Measurements from ENCODE around the gene GFRA4.

GFRA4 gene

DNA sequence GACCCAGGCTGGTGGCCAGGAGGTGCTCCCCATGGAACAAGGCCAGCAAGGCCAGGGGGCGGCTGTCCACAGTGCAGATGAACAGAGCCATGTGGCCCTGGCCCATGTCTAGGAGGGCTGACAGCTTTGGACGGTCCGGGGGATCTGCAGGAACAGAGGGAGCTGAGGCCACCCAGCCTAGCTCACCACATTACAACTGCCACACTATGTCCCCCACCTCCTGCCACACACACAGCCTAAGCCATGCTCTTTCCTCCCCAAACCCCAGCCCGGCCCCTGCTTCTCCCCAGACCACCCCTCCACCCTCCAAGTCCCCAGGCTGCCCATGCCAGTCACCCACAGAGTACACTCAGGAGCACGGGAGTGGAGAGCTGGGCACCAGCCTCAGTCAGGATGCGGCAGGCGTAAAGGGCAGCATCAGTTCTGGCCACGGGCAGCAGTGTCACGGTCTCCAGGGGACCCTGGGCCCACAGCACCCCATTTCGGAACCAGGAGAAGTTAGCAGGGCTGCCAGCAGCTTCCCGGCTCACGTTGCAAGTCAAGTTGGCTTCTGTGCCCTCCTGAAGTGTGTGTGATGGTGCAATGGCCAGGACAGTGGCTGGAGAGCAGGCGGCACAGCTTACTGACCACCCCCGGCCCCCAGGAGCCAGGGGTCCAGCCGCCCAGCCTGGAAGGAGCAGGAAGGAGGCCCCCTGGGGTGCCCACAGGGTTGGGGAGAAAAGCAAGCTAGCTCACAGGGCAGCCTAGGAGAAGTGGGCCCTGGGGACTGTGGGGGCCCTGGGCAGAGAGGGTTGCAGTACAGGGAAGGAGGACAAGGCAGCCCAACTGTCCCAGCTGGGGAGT, 33.8 kb upstream of the GFRA4 start:
- no peaks in the 10 kb centered on the region for H3K9me3 Mint-ChIP-seq
- H3K4me1 Mint-ChIP-seq: no peaks in the 10 kb centered on the region
- TF ChIP-seq, protein P1, sequence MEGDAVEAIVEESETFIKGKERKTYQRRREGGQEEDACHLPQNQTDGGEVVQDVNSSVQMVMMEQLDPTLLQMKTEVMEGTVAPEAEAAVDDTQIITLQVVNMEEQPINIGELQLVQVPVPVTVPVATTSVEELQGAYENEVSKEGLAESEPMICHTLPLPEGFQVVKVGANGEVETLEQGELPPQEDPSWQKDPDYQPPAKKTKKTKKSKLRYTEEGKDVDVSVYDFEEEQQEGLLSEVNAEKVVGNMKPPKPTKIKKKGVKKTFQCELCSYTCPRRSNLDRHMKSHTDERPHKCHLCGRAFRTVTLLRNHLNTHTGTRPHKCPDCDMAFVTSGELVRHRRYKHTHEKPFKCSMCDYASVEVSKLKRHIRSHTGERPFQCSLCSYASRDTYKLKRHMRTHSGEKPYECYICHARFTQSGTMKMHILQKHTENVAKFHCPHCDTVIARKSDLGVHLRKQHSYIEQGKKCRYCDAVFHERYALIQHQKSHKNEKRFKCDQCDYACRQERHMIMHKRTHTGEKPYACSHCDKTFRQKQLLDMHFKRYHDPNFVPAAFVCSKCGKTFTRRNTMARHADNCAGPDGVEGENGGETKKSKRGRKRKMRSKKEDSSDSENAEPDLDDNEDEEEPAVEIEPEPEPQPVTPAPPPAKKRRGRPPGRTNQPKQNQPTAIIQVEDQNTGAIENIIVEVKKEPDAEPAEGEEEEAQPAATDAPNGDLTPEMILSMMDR (IDR thresholded peaks at IDR 0.05): no peak
- DNase-seq: no peak
- no peaks in the 10 kb centered on the region for H3K36me3 Mint-ChIP-seq (ENCODE audit: low read depth)
- H3K27ac Mint-ChIP-seq: no peak overlapping the region
- H3K27me3 Mint-ChIP-seq (ENCODE audit: low read depth, poor library complexity): peaks cover 2% of the 10 kb centered on the region
- no peak overlapping the region for H3K4me3 Mint-ChIP-seq

DNA sequence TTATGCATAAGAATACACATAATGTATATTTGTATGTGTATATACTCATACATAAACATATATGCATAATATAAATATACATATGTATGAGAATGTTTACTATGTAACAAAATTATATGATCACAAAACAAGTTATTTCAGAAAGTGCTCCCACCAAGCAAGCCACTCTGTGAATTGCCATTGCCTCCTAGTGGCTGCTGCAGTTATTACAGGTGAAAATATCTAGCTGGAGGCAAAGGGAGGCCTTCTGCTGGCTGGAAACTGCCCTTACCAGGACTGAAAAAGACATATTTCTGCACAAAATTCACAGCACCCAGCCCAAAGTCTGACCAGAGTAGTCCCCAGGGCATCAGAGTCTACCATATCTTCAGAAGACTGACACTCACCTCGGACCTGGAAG, 33.0 kb upstream of the GFRA4 start:
- Mint-ChIP-seq H3K9me3 (no peaks in the 10 kb centered on the region), H3K27ac (no peak overlapping the region), H3K4me3 (no peak overlapping the region), H3K4me1 (no peaks in the 10 kb centered on the region), H3K36me3 (ENCODE audit: low read depth) (no peaks in the 10 kb centered on the region), H3K27me3 (ENCODE audit: low read depth, poor library complexity) (no peaks in the 10 kb centered on the region)
- DNase-seq: no peak
- TF ChIP-seq, protein P1 (IDR thresholded peaks at IDR 0.05): no peak

DNA sequence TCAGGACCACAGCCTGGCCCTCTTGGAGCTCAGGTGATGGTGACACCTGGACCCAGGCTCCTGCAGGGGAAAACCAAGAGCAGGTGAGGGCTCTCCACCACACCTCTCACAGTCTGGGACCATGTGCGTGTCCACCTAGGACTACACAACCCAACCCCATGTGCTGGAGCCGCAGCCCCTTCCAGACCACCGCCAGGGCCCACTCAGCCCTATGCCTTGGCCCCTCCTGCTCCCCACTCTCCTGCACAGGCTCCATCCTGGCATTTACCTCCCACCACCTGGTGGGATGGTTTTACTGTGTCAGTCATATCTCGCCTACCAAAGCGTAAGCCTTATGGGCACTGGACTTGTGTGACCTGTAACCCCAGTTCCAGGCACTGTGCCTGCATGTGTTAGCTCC, 31.7 kb upstream of the GFRA4 start:
- no peak overlapping the region for H3K4me3 Mint-ChIP-seq
- H3K9me3 Mint-ChIP-seq: no peaks in the 10 kb centered on the region
- TF ChIP-seq, protein P1 (IDR thresholded peaks at IDR 0.05): no peak
- no peak for DNase-seq
- no peaks in the 10 kb centered on the region for H3K36me3 Mint-ChIP-seq (ENCODE audit: low read depth)
- peaks cover 3% of the 10 kb centered on the region for H3K27me3 Mint-ChIP-seq (ENCODE audit: low read depth, poor library complexity)
- H3K27ac Mint-ChIP-seq: no peak overlapping the region
- H3K4me1 Mint-ChIP-seq: no peaks in the 10 kb centered on the region

DNA sequence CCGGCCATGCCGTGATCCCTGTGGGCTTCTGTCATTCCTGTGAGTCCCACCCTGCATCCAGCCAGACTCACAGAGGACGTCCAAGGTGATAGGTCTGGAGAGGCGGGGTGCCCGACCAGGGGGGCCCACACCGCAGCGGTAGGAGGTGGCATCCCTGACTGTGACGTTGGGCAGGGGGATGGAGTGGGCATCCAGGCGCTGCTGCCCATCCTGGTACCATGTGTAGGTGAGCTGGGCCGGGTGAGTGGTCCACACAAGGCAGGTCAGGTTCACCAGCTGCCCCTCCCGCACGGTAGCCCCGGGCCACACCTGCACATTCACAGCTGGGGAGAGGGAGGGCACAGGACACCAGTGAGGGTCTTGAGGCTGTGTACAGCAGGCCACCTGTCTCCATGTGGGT, 30.2 kb upstream of the GFRA4 start:
- Mint-ChIP-seq H3K4me1 (no peaks in the 10 kb centered on the region), H3K36me3 (ENCODE audit: low read depth) (no peaks in the 10 kb centered on the region), H3K4me3 (no peak overlapping the region), H3K27ac (no peak overlapping the region), H3K9me3 (no peaks in the 10 kb centered on the region), H3K27me3 (ENCODE audit: low read depth, poor library complexity) (peaks cover 3% of the 10 kb centered on the region)
- DNase-seq: no peak
- TF ChIP-seq, protein P1 (IDR thresholded peaks at IDR 0.05): no peak

DNA sequence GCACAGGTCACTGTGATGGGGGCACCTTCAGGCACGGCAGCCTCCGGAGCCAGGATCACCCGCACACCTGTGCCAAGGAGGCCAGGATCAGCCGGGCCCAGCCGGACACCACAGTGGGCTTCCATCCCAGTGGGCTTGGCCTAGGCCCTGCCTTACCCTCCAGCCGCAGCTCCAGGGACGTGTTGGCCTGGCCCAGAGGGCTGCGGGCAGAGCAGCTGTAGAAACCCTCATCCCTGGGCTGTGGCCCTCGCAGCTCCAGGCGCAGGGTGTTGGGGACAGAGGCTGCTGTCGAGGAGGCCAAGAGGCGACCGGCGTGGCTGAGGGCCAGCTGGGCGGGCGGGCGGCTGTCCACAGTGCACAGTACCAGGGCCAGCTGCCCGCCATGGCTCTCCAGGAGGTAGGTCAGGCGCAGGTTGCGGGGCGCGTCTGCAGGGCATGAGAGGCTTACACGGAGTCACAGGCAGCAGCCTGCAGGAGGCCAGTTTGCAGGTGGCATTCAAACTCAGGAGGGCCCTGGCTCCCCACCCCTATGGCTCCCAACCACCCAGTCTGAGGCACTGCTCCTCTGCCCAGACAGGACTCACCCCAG, 29.6 kb upstream of the GFRA4 start:
- H3K4me3 Mint-ChIP-seq: no peak overlapping the region
- H3K36me3 Mint-ChIP-seq (ENCODE audit: low read depth): no peaks in the 10 kb centered on the region
- DNase-seq: no peak
- TF ChIP-seq, protein P1 (IDR thresholded peaks at IDR 0.05): no peak
- H3K27me3 Mint-ChIP-seq (ENCODE audit: low read depth, poor library complexity): peaks cover 3% of the 10 kb centered on the region
- no peak overlapping the region for H3K27ac Mint-ChIP-seq
- peaks cover 3% of the 10 kb centered on the region for H3K4me1 Mint-ChIP-seq
- no peaks in the 10 kb centered on the region for H3K9me3 Mint-ChIP-seq

DNA sequence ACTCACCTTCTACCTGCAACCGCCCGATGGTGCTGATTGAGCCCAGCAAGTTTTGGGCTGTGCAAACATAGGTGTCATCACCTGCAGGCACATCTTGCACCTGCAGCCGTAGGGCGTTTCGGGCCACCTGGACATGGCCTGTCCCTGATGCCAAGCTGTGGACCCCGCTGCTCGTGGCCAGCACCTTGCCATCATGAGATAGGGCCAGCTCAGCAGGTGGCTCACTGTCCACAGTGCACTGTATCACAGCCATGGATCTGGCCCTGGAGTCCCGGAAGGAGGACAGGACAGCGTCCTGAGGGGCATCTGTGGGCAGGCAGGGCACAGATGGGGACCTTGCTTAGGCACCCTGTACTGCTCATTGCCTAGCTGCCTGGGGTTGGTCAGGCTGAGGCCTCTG, 28.7 kb upstream of the GFRA4 start:
- H3K36me3 Mint-ChIP-seq (ENCODE audit: low read depth): no peaks in the 10 kb centered on the region
- DNase-seq: no peak

More for the DNA sequence above, 28.7 kb upstream of the GFRA4 start:
- no peaks in the 10 kb centered on the region for H3K9me3 Mint-ChIP-seq
- H3K4me1 Mint-ChIP-seq: peaks cover 10% of the 10 kb centered on the region
- H3K4me3 Mint-ChIP-seq: no peak overlapping the region
- H3K27me3 Mint-ChIP-seq (ENCODE audit: low read depth, poor library complexity): peaks cover 3% of the 10 kb centered on the region
- TF ChIP-seq, protein P1 (IDR thresholded peaks at IDR 0.05): no peak
- H3K27ac Mint-ChIP-seq: no peak overlapping the region
